Measurements from ENCODE around the gene FOXO3. TPM values are rescaled to one million over a fixed set of nuclear protein-coding genes. Genes with fewer than 3 reads are reported as not detected.

FOXO3 gene
- total and polyA plus RNA-seq, 2 of the 13 experiments (the other 11 are each of a cell fraction or from before 2014, with no cell fraction given): 16.0 to 22.5 TPM

- TF ChIP-seq SIX1 (CRISPR knock-in tag; IDR thresholded peaks at IDR 0.05; ENCODE audit: borderline replicate concordance): no peak
- peak; percentile 69; the same call in 1 of the 2 replicates for TF ChIP-seq RBFOX2 (IDR thresholded peaks at IDR 0.05; ENCODE audit: low read depth, low read length)
- no peak for TF ChIP-seq KLF12 (CRISPR knock-in tag; IDR thresholded peaks at IDR 0.05; ENCODE audit: borderline replicate concordance)
- TF ChIP-seq ZNF678 (CRISPR knock-in tag; IDR thresholded peaks at IDR 0.05): no peak
- no peak for TF ChIP-seq RFX1 (IDR thresholded peaks at IDR 0.05)
- TF ChIP-seq ZNF383 (CRISPR knock-in tag; IDR thresholded peaks at IDR 0.05; ENCODE audit: borderline replicate concordance): no peak
- TF ChIP-seq CREM (IDR thresholded peaks at IDR 0.05): no peak
- no peak for TF ChIP-seq CREM (CRISPR knock-in tag; IDR thresholded peaks at IDR 0.05)
- TF ChIP-seq ZNF619 (CRISPR knock-in tag; IDR thresholded peaks at IDR 0.05): no peak
- no peak for TF ChIP-seq PCBP1 (IDR thresholded peaks at IDR 0.05; ENCODE audit: borderline replicate concordance, low read depth, low read length)
- TF ChIP-seq NR2F1 (CRISPR knock-in tag; IDR thresholded peaks at IDR 0.05): no peak
- no peak for TF ChIP-seq SMARCE1 (IDR thresholded peaks at IDR 0.05; ENCODE audit: borderline replicate concordance)
- TF ChIP-seq ZNF878 (CRISPR knock-in tag; IDR thresholded peaks at IDR 0.05): no peak
- TF ChIP-seq, protein P1, sequence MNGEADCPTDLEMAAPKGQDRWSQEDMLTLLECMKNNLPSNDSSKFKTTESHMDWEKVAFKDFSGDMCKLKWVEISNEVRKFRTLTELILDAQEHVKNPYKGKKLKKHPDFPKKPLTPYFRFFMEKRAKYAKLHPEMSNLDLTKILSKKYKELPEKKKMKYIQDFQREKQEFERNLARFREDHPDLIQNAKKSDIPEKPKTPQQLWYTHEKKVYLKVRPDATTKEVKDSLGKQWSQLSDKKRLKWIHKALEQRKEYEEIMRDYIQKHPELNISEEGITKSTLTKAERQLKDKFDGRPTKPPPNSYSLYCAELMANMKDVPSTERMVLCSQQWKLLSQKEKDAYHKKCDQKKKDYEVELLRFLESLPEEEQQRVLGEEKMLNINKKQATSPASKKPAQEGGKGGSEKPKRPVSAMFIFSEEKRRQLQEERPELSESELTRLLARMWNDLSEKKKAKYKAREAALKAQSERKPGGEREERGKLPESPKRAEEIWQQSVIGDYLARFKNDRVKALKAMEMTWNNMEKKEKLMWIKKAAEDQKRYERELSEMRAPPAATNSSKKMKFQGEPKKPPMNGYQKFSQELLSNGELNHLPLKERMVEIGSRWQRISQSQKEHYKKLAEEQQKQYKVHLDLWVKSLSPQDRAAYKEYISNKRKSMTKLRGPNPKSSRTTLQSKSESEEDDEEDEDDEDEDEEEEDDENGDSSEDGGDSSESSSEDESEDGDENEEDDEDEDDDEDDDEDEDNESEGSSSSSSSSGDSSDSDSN (CRISPR knock-in tag; IDR thresholded peaks at IDR 0.05): peak; percentile 15
- TF ChIP-seq NR2C2 (CRISPR knock-in tag; IDR thresholded peaks at IDR 0.05; ENCODE audit: borderline replicate concordance): 0 out of 2 replicates have a peak, but pooled peaks have one; percentile 0
- peak; percentile 41; the same call in 1 of the 2 replicates for TF ChIP-seq ZNF446 (CRISPR knock-in tag; IDR thresholded peaks at IDR 0.05)
- no peak for TF ChIP-seq FOXK1 (CRISPR knock-in tag; IDR thresholded peaks at IDR 0.05; ENCODE audit: borderline replicate concordance, low read depth)
- TF ChIP-seq, protein P2, sequence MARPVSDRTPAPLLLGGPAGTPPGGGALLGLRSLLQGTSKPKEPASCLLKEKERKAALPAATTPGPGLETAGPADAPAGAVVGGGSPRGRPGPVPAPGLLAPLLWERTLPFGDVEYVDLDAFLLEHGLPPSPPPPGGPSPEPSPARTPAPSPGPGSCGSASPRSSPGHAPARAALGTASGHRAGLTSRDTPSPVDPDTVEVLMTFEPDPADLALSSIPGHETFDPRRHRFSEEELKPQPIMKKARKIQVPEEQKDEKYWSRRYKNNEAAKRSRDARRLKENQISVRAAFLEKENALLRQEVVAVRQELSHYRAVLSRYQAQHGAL (CRISPR knock-in tag; IDR thresholded peaks at IDR 0.05; ENCODE audit: not compliant biosample characterization): no peak
- TF ChIP-seq PHB2 (IDR thresholded peaks at IDR 0.05; ENCODE audit: partially characterized antibody): no peak
- peak; percentile 17 for TF ChIP-seq SKI (IDR thresholded peaks at IDR 0.05; ENCODE audit: partially characterized antibody)
- TF ChIP-seq, protein P3, sequence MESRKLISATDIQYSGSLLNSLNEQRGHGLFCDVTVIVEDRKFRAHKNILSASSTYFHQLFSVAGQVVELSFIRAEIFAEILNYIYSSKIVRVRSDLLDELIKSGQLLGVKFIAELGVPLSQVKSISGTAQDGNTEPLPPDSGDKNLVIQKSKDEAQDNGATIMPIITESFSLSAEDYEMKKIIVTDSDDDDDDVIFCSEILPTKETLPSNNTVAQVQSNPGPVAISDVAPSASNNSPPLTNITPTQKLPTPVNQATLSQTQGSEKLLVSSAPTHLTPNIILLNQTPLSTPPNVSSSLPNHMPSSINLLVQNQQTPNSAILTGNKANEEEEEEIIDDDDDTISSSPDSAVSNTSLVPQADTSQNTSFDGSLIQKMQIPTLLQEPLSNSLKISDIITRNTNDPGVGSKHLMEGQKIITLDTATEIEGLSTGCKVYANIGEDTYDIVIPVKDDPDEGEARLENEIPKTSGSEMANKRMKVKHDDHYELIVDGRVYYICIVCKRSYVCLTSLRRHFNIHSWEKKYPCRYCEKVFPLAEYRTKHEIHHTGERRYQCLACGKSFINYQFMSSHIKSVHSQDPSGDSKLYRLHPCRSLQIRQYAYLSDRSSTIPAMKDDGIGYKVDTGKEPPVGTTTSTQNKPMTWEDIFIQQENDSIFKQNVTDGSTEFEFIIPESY (CRISPR knock-in tag; IDR thresholded peaks at IDR 0.05): no peak
- TF ChIP-seq ZNF18 (CRISPR knock-in tag; IDR thresholded peaks at IDR 0.05; ENCODE audit: insufficient replicate concordance): no peak
- TF ChIP-seq JDP2 (CRISPR knock-in tag; IDR thresholded peaks at IDR 0.05; ENCODE audit: borderline replicate concordance): no peak
- no peak for TF ChIP-seq NFYC (CRISPR knock-in tag; IDR thresholded peaks at IDR 0.05)
These were observed 3.0 kb upstream of the FOXO3 start (continued) for GRCh38 chr6:108557494-108558371.
